Skeletal muscle cell (primary cell): ENCODE measurements around the gene MARS1.
"Not testable (repeated sequence)": the region's sequence is repeated elsewhere in the genome, so short reads cannot be mapped to it uniquely, and the experiment has no call there.

ENCODE experiments used
- DNase-seq: peaks from one replicate; pipeline ENCODE4 v3.0.0-alpha.2; 2010; ENCODE audit warnings: low read depth
- H3K4me3 ChIP-seq: 2 replicates; pipeline ENCODE4 v1.5.1; 2011; ENCODE audit warnings: low read depth, mild to moderate bottlenecking, control low read depth, low read length, moderate library complexity

Gene MARS1

DNA sequence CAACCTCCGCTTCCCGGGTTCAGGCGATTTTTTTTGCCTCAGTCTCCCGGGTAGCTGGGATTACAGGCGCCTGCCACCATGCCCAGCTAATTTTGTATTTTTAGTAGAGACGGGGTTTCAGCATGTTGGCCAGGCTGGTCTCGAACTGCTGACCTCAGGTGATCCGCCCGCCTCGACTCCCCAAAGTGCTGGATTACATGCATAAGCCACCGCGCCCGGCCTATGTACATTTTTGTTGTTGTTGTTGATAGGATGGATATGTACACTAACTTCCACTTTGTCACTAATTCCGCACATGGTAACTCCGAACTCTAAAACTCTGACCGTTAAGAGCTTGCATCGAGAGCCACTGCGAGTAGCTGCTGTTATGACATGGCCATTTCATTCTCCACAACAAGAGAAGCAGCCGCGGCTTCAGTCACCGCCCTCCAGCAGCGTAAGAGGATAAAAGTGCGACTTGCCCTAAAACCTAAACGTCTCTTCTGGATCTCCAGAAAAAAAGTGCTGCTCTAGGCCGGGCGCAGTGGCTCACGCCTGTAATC, 742 bp upstream of the MARS1 start:
- no peak for DNase-seq
- peak overlapping the region; percentile 98 for H3K4me3 ChIP-seq

- DNase-seq, result no peak
- H3K4me3 ChIP-seq, result peak overlapping the region; percentile 98
Observed at GRCh38 chr12:57488402-57489156, 711 bp downstream of the MARS1 start.

DNA sequence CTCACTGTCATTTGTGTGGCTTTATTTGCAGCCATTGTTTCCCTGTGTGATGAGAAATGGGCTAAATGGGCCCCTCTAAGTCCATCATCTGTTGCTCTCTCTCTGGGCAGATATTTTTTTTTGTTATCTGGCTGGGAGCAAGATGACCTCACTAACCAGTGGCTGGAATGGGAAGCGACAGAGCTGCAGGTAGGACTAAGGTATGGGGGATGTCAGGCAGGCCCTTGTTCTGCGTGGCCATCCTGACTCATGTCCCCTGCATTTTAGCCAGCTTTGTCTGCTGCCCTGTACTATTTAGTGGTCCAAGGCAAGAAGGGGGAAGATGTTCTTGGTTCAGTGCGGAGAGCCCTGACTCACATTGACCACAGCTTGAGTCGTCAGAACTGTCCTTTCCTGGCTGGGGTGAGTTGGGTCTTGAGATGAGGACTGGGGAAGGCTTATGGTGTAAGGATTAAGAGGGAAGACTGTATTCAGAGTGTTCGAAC, 1.3 kb downstream of the MARS1 start:
- no peak for DNase-seq
- peak overlapping the region; percentile 98 for H3K4me3 ChIP-seq

DNA sequence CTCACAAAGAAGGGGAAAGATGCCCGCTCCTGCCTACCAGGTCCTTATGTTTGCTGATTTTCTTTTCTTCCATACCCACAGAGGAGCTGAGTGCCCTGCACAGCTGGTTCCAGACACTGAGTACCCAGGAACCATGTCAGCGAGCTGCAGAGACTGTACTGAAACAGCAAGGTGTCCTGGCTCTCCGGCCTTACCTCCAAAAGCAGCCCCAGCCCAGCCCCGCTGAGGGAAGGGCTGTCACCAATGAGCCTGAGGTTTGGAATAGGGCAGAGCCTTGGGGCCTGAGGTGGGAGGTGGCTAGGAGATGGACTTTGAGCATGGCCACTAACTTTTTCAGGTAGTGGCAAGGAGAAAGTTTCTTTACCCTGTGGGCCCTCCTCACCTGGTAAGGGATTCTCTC, 2.3 kb downstream of the MARS1 start:
- no peak for DNase-seq
- no peak overlapping the region for H3K4me3 ChIP-seq

DNA sequence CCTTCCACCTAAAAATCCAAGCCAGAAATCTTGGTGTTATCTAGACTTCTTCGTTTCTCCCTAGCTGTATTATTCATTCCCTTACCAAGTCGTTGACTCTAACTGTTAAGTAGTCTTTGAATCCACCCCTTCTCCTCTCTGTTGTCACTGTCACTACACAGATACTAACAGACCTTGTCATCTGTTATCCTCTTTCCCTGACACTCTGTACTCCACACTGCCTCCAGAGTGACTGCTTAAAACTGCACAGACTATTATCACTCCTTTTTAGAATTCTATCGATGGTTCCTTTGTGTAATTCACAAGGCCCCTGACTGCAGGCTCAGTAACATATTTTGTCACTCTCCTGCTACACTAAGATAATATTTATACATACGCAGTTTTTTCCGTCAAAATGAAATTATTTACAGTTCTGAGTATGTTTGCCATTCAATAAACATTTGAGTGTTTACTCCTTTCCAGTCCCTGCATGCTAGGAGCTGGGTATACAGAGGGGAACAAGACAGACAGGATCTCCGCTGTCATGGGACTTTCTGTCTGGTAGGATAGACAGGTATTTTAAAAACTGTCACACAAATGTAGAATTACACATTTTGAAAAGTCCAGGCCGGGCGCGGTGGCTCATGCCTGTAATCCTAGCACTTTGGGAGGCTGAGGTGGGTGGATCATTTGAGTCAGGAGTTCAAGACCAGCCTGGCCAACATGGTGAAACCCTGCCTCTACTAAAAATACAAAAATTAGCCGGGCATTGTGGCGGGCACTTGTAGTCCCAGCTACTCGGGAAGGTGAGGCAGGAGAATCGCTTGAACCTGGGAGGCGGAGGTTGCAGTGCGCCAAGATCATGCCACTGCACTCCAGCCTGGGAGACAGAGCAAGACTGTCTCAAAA, 3.8 kb downstream of the MARS1 start:
- no peak for DNase-seq
- H3K4me3 ChIP-seq, result no peak overlapping the region

DNA sequence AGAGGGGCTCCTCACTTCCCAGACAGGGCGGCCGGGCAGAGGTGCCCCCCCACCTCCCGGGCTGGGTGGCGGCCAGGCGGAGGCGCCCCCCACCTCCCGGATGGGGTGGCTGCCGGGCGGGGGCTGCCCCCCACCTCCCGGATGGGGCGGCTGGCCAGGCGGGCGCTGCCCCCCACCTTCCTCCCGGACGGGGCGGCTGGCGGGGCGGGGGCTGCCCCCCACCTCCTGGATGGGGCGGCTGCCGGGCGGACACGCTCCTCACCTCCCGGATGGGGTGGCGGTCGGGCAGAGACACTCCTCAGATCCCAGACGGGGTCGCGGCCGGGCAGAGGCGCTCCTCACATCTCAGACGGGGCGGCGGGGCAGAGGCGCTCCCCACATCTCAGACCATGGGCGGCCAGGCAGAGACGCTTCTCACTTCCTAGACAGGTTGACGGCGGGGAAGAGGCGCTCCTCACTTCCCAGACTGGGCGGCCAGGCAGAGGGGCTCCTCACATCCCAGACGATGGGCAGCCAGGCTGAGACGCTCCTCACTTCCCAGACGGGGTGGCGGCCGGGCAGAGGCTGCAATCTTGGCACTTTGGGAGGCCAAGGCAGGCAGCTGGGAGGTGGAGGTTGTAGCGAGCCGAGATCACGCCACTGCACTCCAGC, 7.3 kb downstream of the MARS1 start:
- not testable (repeated sequence) for DNase-seq, H3K4me3 ChIP-seq

DNA sequence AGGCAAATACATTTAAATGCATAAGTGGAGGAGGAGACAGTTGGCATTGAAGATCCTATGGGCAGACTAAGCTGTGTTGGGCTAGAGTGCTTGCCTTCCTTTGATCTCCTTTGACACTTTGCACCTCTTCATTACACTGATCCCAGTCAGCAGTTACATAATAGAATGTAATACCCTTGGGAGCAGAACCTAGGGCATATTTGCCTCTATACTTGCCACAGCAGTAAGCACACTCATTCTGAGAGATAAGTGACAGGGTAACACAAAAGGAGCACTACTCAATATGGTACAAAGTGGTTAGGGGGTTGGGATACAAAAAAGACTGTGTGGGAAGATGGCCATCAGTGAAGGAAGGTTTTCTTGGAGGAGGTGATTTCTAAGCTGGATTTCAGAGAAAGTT, 9.0 kb downstream of the MARS1 start:
- no peak overlapping the region for H3K4me3 ChIP-seq
- DNase-seq, result no peak

- no peak for DNase-seq
- H3K4me3 ChIP-seq, result no peak overlapping the region
Observed at GRCh38 chr12:57497223-57498131, 9.6 kb downstream of the MARS1 start.

GRCh38 chr12:57498132-57498502, 10.2 kb downstream of the MARS1 start:
- H3K4me3 ChIP-seq, result no peak overlapping the region
- no peak for DNase-seq

- no peak for DNase-seq
Observed at GRCh38 chr12:57498571-57498970, 10.7 kb downstream of the MARS1 start.

DNA sequence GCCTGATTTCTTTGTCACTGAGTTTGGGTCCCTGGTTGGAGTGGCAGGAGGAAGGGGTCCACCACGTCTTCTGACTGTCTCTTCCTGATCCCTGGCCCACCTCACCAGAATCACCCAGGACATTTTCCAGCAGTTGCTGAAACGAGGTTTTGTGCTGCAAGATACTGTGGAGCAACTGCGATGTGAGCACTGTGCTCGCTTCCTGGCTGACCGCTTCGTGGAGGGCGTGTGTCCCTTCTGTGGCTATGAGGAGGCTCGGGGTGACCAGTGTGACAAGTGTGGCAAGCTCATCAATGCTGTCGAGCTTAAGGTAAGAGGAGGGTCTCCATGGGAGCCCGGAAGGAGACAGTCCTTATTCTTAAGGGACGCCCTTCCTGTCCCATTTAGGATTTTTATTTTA, 12.3 kb downstream of the MARS1 start:
- H3K4me3 ChIP-seq, result no peak overlapping the region
- DNase-seq, result no peak

More at GRCh38 chr12:57498571-57498970, 10.7 kb downstream of the MARS1 start:
- H3K4me3 ChIP-seq, result no peak overlapping the region

- not testable (repeated sequence) for DNase-seq, H3K4me3 ChIP-seq
Observed at GRCh38 chr12:57502311-57502969, 14.6 kb downstream of the MARS1 start.

- DNase-seq, H3K4me3 ChIP-seq: not testable (repeated sequence)
Observed at GRCh38 chr12:57506541-57506940, 18.7 kb downstream of the MARS1 start.

GRCh38 chr12:57507796-57508195, 19.9 kb downstream of the MARS1 start:
- not testable (repeated sequence) for DNase-seq, H3K4me3 ChIP-seq

DNA sequence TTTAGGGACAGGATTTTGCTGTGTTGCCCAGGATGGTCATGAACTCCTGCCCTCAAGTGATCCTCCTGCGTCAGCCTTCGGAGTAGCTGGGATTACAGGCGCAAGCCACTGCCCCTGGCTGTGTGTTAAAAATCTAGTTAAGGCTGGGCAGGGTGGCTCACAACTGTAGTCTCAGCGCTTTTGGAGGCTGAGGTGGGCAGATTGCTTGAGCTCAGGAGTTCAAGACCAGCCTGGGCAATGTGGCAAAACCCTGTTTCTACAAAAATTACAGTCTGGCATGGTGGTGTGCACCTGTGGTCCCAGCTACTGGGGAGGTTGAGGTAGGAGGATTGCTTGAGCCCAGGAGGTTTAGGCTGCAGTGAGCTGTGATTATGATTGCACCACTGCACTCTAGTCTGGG, 23.3 kb downstream of the MARS1 start:
- no peak for DNase-seq
- no peak overlapping the region for H3K4me3 ChIP-seq

GRCh38 chr12:57511588-57512325, 23.9 kb downstream of the MARS1 start:
- H3K4me3 ChIP-seq, result no peak overlapping the region
- DNase-seq, result no peak

- no peak overlapping the region for H3K4me3 ChIP-seq
- no peak for DNase-seq
Observed at GRCh38 chr12:57512665-57513064, 24.8 kb downstream of the MARS1 start.

DNA sequence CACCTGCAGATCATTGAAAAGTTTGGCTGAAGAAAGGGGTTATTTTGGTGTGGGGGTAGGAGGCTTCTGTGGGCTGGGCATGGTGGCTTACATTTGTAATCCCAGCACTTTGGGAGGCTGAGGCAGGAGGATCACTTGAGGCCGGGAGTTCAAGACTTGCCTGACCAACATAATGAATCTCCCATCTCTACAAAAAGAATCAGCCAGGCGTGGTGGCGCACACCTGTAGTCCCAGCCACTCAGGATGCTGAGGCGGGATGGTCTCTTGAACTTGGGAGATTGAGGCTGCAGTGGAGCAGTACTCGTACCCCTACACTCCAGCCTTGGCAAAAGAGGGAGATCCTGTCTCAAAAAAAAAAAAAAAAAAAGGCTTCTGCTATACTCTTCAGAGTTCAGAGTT, 25.4 kb downstream of the MARS1 start:
- DNase-seq, result no peak
- no peak overlapping the region for H3K4me3 ChIP-seq
